Measurements from ENCODE around the gene HAUS8. TPM values are rescaled to one million over a fixed set of nuclear protein-coding genes. Genes with fewer than 3 reads are reported as not detected.

Gene HAUS8
- total RNA-seq, 2 donors from 2014 or later, result 1.6 to 2.3 TPM

DNA sequence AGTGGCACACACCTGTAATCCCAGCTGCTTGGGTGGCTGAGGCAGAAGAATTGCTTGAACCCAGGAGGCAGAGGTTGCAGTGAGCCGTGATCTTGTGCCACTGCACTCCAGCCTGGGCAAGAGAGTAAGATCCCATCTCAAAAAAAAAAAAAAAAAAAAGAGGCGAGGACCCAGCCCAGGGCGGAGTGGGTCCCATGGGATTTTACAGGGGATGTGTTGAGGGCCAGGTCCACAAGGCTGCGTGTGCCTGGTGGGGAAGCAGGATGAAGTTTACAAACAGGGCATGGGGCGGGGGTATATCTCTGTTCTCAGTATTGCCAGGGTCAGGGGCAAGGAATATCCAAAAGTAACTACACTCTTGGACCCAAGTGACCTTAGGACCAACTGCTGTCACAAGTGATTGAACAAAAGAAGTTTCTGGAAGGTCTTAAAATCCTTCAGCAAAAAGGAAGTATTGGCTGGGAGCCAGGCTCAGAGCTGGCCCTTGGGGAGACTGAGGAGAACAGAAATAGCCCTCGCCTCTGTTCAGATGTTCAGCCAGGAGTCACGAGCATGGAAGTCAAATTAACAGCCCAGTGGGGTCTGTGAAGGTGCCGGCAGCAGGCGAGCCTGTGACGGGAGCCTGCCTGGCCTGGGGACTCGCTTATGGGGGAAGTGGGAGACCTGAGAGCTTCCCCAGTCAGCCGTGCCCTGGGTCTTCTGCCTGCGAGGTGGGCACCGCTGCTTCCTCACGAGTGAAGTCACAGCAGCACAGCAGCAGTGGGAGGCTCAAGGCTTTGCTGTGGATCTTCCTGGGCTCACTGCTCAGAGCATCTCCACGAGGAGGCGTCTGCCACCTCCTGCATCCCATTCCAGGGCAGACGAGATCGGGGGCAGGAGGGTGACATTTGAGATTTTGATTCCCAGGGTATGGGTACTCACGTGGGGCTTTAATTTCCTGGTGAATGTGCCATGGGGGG, 6.7 kb upstream of the HAUS8 start:
- no peaks in the 10 kb centered on the region for H3K36me3 ChIP-seq (replicated peaks in 1 of 2; ENCODE audit: insufficient read depth in 1 of 2, low read depth in 2 of 2)
- 79 to 80% methylated on average over 16 to 20 of the region's 20 CpGs for WGBS, 2 donors
- H3K27ac ChIP-seq, result no peak overlapping the region
- H3K4me3 ChIP-seq, result no peak overlapping the region
- DNase-seq (peak in 2 of 4 donors; percentile 16 to 24), ATAC-seq (no peak)
- TF ChIP-seq, protein P1, sequence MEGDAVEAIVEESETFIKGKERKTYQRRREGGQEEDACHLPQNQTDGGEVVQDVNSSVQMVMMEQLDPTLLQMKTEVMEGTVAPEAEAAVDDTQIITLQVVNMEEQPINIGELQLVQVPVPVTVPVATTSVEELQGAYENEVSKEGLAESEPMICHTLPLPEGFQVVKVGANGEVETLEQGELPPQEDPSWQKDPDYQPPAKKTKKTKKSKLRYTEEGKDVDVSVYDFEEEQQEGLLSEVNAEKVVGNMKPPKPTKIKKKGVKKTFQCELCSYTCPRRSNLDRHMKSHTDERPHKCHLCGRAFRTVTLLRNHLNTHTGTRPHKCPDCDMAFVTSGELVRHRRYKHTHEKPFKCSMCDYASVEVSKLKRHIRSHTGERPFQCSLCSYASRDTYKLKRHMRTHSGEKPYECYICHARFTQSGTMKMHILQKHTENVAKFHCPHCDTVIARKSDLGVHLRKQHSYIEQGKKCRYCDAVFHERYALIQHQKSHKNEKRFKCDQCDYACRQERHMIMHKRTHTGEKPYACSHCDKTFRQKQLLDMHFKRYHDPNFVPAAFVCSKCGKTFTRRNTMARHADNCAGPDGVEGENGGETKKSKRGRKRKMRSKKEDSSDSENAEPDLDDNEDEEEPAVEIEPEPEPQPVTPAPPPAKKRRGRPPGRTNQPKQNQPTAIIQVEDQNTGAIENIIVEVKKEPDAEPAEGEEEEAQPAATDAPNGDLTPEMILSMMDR (IDR thresholded peaks at IDR 0.05), result no peak
- TF ChIP-seq POLR2A (IDR thresholded peaks at IDR 0.05), result no peak
- H3K27me3 ChIP-seq, result no peaks in the 10 kb centered on the region
- no peaks in the 10 kb centered on the region for H3K9me3 ChIP-seq
- intact Hi-C loops (cut with DNase I), result no loop called here
- H3K4me1 ChIP-seq, result peaks cover 26% of the 10 kb centered on the region

DNA sequence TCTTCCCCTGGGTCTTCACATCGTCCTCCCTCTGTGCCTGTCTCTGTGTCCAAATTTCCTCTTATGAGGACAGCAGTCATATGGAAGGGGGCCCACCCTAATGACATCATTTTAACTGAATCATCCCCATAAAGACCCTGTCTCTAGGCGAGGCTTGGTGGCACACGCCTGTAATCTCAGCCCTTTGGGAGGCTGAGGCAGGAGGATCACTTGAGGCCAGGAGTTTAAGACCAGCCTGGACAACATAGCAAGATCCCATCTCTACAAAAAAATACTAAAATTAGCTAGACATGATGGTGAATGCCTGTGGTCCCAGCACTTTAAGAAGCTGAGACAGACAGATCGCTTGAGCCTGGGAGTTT, 5.2 kb upstream of the HAUS8 start:
- 86 to 98% methylated on average over 4 of the region's 4 CpGs for WGBS, 2 donors
- no peak for ATAC-seq
- no peak for TF ChIP-seq POLR2A (IDR thresholded peaks at IDR 0.05)
- TF ChIP-seq, protein P1 (IDR thresholded peaks at IDR 0.05), result no peak
- no peak overlapping the region for H3K27ac ChIP-seq
- H3K4me1 ChIP-seq, result peaks cover 32% of the 10 kb centered on the region
- H3K4me3 ChIP-seq, result no peak overlapping the region
- no peak for DNase-seq
- intact Hi-C loops (cut with DNase I), result no loop called here
- H3K36me3 ChIP-seq (replicated peaks in 1 of 2; ENCODE audit: insufficient read depth in 1 of 2, low read depth in 2 of 2), result no peaks in the 10 kb centered on the region
- no peaks in the 10 kb centered on the region for H3K27me3 ChIP-seq
- H3K9me3 ChIP-seq, result no peaks in the 10 kb centered on the region

DNA sequence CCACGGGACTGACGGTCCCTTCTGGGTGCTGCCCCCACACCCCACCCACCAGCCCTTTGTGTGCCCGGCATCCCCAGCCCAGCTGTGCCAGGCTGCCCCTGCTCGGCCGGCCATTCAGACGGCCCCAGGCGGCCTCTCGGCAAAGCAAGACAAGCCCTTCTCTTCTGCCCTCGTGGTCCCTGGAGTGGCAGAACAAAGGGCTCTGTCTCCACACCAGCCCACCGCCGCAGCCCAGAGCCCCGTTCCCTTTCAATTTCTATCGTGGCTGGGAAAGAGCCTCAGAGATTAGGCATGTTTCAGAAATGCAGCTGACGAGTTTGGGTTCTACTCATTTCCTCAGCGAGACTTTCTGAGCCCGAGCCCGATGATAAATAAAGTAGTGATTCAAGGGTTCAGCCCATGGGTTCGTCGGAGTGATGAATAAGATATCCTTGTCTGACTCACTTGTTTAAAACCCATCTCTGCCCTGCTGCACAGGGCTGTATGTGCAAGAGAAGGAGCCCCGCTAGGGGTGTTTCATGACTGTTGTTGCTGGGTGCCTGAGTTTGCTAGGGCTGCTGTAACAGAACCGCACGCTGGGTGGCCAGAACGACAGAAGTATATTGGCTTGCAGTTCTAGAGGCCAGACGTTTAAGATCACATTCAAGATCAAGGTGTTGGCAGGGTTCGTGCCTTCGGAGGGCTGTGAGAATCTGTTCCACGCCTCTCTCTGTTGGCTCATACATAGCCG, 4.6 kb upstream of the HAUS8 start:
- peaks cover 32% of the 10 kb centered on the region for H3K4me1 ChIP-seq

DNA sequence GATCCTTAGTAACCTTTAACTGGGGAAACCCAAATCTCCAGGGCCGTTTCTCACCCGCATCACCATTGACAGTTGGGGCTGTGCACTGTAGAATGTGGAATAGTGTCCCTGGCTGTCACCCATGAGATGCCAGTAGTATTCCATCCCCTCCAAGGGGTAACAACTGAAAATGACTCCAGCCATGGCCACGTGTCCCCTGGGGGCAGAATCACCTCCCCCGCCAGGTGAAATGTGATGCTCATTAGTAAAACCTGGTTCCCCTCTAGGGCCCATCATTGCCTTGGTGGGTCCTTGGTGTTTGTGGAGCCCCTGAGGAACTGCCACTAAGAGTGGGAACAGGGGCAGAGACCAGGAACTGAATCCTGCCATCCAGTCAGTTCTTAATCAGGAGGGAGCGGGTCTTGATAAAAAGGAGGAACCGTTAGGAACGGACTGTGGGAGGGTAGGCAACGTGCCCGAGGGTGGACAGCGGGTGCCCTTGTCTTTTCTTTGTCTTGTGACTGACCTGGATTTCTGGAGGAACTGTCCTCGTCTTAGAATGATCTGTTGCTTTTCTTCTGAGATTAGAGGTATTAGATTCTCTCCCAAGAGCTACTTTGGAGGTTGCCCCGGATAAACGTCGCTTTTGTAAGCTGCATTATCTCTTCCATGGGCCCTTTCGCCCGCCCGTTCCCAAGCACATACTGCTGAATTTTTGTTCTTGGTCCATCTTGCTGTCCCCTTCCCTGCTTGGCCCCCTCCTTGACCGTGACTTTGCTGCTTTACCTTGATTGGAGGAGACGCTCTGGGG, 3.9 kb upstream of the HAUS8 start:
- ATAC-seq, result no peak
- H3K9me3 ChIP-seq, result no peaks in the 10 kb centered on the region
- no peak overlapping the region for H3K4me3 ChIP-seq
- TF ChIP-seq, protein P1 (IDR thresholded peaks at IDR 0.05), result no peak
- TF ChIP-seq POLR2A (IDR thresholded peaks at IDR 0.05), result no peak
- intact Hi-C loops (cut with DNase I), result loop anchor here (10.0 kb wide), 1 partner anchor 136 kb away; the partner anchor contains the start of gene USE1
- 70 to 80% methylated on average over 17 to 19 of the region's 19 CpGs for WGBS, 2 donors
- H3K36me3 ChIP-seq (replicated peaks in 1 of 2; ENCODE audit: insufficient read depth in 1 of 2, low read depth in 2 of 2), result no peaks in the 10 kb centered on the region
- peaks cover 40% of the 10 kb centered on the region for H3K4me1 ChIP-seq
- peak in 1 of 4 donors; percentile 30 for DNase-seq
- no peaks in the 10 kb centered on the region for H3K27me3 ChIP-seq
- H3K27ac ChIP-seq, result peak overlapping the region in 2 of 4 donors; percentile 48 to 58

More for the DNA sequence above, 4.6 kb upstream of the HAUS8 start:
- intact Hi-C loops (cut with DNase I), result loop anchor here (10.0 kb wide), 1 partner anchor 135 kb away; the partner anchor contains the start of gene USE1
- no peak for ATAC-seq
- no peaks in the 10 kb centered on the region for H3K9me3 ChIP-seq
- no peak overlapping the region for H3K4me3 ChIP-seq
- DNase-seq, result peak in 3 of 4 donors; percentile 44 to 65 (median 47)
- TF ChIP-seq POLR2A (IDR thresholded peaks at IDR 0.05), result no peak
- TF ChIP-seq, protein P1 (IDR thresholded peaks at IDR 0.05), result peak in 3 of 7 experiments; percentile 9 to 32 (median 14)
- no peaks in the 10 kb centered on the region for H3K27me3 ChIP-seq
- peak overlapping the region in 2 of 4 donors; percentile 48 to 58 for H3K27ac ChIP-seq
- 49 to 71% methylated on average over 20 to 23 of the region's 28 CpGs for WGBS, 2 donors
- H3K36me3 ChIP-seq (replicated peaks in 1 of 2; ENCODE audit: insufficient read depth in 1 of 2, low read depth in 2 of 2), result no peaks in the 10 kb centered on the region

Data from body of pancreas (tissue), 4 donors.